Measurements from ENCODE around the gene PLD1.
"Not testable (repeated sequence)": the region's sequence is repeated elsewhere in the genome, so short reads cannot be mapped to it uniquely, and the experiment has no call there.

Gene PLD1

GRCh38 chr3:171663805-171664204 lies 146.5 kb downstream of the PLD1 start:
- no peak for DNase-seq (ENCODE audit: low read depth)

- DNase-seq (ENCODE audit: low read depth), result no peak
Measured at GRCh38 chr3:171661484-171661883, 148.8 kb downstream of the PLD1 start.

GRCh38 chr3:171660188-171660587 lies 150.1 kb downstream of the PLD1 start:
- DNase-seq (ENCODE audit: low read depth), result no peak

GRCh38 chr3:171658841-171659240 lies 151.4 kb downstream of the PLD1 start:
- DNase-seq (ENCODE audit: low read depth), result no peak

- DNase-seq (ENCODE audit: low read depth), result no peak
Measured at GRCh38 chr3:171654809-171655208, 155.5 kb downstream of the PLD1 start.

- no peak for DNase-seq (ENCODE audit: low read depth)
Measured at GRCh38 chr3:171654326-171654725, 156.0 kb downstream of the PLD1 start.

GRCh38 chr3:171653701-171654100 lies 156.6 kb downstream of the PLD1 start:
- no peak for DNase-seq (ENCODE audit: low read depth)

GRCh38 chr3:171652932-171653331 lies 157.4 kb downstream of the PLD1 start:
- DNase-seq (ENCODE audit: low read depth), result no peak

- no peak for DNase-seq (ENCODE audit: low read depth)
Measured at GRCh38 chr3:171649911-171650592, 160.2 kb downstream of the PLD1 start.

GRCh38 chr3:171649267-171649666 lies 161.0 kb downstream of the PLD1 start:
- DNase-seq (ENCODE audit: low read depth), result no peak

- DNase-seq (ENCODE audit: low read depth), result no peak
Measured at GRCh38 chr3:171648069-171648468, 162.2 kb downstream of the PLD1 start.

GRCh38 chr3:171646357-171647133 lies 163.7 kb downstream of the PLD1 start:
- DNase-seq (ENCODE audit: low read depth), result peak; percentile 37

- no peak for DNase-seq (ENCODE audit: low read depth)
Measured at GRCh38 chr3:171644681-171645080, 165.6 kb downstream of the PLD1 start.

GRCh38 chr3:171643681-171644080 lies 166.6 kb downstream of the PLD1 start:
- DNase-seq (ENCODE audit: low read depth), result no peak

GRCh38 chr3:171643033-171643432 lies 167.2 kb downstream of the PLD1 start:
- DNase-seq (ENCODE audit: low read depth), result no peak

GRCh38 chr3:171640520-171641412 lies 169.5 kb downstream of the PLD1 start:
- no peak for DNase-seq (ENCODE audit: low read depth)

- DNase-seq (ENCODE audit: low read depth), result no peak
Measured at GRCh38 chr3:171636666-171637065, 173.6 kb downstream of the PLD1 start.

GRCh38 chr3:171632766-171633165 lies 177.5 kb downstream of the PLD1 start:
- no peak for DNase-seq (ENCODE audit: low read depth)

- not testable (repeated sequence) for DNase-seq (ENCODE audit: low read depth)
Measured at GRCh38 chr3:171626799-171627198, 183.5 kb downstream of the PLD1 start.

- DNase-seq (ENCODE audit: low read depth), result no peak
Measured at GRCh38 chr3:171622126-171622525, 188.2 kb downstream of the PLD1 start.

GRCh38 chr3:171620825-171621434 lies 189.4 kb downstream of the PLD1 start:
- DNase-seq (ENCODE audit: low read depth), result peak; percentile 67

- no peak for DNase-seq (ENCODE audit: low read depth)
Measured at GRCh38 chr3:171616798-171617197, 193.5 kb downstream of the PLD1 start.

Data from non-pigmented ciliary epithelial cell (primary cell).